Measurements from ENCODE around the gene CHCHD1.
"Not testable (repeated sequence)": the region's sequence is repeated elsewhere in the genome, so short reads cannot be mapped to it uniquely, and the experiment has no call there.

The CHCHD1 gene

DNA sequence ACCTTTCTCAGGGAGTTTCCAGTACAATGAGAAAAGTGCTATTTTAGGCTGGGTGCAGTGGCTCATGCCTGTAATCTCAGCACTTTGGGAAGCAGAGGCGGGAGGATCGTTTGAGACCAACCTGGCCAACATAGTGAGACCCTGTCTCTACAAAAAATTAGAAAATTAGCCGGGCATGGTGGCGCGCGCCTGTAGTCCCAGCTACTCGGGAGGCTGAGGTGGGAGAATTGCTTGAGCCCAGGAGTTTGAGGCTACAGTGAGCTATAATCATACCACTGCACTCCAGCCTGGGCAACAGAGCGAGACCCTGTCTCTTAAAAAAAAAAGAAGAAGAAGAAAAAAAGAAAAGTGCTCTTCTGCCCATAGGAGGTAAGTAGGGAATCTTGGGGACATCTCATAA, 14.2 kb downstream of the CHCHD1 start:
- not testable (repeated sequence) for DNase-seq

DNA sequence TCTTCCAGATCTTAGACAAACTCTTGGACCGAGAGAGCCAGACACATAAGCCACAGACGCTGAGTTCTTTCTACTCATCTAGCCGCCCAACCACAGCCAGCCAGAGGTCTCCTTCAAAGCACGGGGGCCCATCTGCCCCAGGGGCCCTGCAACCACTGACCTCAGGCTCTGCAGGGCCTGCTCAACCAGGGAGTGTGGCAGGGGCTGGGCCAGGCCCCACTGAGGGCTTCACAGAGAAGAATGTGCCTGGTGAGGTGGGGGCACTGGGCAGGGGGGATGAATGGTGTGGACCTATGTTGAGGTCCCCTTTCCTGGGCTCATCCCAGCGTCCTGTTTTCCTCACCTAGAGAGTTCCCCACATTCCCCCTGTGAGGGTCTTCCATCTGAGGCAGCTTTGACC, 14.9 kb downstream of the CHCHD1 start:
- no peak for DNase-seq

DNA sequence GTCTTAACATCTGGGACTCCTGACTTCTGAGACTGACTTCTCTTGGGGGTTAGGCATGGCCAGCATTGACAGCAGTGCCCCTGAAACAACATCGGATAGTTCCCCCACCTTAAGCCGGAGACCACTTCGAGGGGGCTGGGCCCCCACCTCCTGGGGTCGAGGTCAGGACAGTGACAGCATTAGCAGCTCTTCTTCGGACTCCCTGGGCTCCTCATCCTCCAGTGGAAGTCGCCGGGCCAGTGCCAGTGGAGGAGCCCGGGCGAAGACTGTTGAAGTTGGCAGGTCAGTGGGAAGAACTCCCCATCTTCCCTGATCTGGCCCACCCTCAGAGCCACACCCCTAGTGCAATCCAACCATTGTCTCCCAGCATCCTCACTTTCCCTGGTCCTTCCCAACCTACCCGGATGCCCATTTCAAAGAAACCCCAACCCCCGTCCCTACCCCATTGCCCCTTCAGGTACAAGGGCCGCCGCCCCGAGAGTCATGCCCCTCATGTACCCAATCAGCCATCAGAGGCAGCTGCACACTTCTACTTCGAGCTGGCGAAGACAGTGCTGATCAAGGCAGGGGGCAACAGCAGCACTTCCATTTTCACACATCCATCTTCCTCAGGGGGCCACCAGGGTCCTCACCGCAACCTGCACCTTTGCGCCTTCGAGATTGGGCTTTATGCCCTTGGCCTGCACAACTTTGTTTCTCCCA, 15.6 kb downstream of the CHCHD1 start:
- no peak for DNase-seq

DNA sequence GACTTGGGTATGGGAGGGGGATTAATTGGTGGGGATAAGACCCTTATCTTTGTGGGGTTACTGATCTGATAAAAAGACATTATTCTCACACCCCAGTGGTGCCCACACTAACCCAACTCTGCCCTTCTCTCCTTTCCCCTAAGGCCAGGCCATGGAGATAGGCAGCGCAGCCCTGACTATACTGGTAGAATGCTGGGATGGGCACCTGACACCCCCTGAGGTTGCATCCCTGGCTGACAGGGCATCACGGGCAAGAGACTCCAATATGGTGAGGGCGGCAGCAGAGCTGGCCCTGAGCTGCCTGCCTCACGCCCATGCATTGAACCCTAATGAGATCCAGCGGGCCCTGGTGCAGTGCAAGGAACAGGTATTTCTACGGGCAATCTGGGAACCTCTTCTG, 16.2 kb downstream of the CHCHD1 start:
- no peak for DNase-seq

DNA sequence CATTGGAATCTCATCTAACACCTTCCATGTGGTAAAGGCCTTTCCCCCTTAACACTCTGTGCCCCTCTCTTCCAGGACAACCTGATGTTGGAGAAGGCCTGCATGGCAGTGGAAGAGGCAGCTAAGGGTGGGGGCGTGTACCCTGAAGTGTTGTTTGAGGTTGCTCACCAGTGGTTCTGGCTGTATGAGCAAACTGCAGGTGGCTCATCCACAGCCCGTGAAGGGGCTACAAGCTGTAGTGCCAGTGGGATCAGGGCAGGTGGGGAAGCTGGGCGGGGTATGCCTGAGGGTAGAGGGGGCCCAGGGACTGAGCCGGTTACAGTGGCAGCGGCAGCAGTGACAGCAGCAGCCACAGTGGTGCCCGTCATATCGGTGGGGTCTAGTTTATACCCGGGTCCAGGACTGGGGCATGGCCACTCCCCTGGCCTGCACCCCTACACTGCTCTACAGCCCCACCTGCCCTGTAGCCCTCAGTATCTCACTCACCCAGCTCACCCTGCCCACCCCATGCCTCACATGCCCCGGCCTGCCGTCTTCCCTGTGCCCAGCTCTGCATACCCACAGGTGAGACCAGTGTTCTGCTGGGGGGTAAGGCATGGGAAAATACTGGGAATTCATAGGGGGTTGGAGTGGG, 17.2 kb downstream of the CHCHD1 start:
- DNase-seq: no peak

DNA sequence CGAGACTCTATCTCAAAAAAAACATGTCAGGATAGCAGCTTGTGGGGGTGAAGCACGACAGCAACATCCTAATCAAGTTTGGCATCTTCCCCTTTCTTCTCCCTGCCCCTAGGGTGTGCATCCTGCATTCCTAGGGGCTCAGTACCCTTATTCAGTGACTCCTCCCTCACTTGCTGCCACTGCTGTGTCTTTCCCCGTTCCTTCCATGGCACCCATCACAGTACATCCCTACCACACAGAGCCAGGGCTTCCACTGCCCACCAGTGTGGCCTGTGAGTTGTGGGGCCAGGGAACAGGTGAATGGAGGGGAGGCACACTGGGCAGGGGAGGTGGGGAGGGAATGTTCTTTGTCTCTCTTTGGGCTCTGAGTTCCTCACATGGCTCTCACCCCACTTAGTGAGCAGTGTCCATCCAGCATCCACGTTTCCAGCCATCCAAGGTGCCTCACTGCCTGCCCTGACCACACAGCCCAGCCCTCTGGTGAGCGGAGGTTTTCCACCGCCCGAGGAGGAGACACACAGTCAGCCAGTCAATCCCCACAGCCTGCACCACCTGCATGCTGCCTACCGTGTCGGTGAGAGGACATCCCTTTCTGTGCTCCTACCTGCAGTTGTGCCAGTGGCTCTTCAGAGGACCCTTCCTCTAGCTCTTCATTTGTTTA, 18.2 kb downstream of the CHCHD1 start:
- no peak for DNase-seq

DNA sequence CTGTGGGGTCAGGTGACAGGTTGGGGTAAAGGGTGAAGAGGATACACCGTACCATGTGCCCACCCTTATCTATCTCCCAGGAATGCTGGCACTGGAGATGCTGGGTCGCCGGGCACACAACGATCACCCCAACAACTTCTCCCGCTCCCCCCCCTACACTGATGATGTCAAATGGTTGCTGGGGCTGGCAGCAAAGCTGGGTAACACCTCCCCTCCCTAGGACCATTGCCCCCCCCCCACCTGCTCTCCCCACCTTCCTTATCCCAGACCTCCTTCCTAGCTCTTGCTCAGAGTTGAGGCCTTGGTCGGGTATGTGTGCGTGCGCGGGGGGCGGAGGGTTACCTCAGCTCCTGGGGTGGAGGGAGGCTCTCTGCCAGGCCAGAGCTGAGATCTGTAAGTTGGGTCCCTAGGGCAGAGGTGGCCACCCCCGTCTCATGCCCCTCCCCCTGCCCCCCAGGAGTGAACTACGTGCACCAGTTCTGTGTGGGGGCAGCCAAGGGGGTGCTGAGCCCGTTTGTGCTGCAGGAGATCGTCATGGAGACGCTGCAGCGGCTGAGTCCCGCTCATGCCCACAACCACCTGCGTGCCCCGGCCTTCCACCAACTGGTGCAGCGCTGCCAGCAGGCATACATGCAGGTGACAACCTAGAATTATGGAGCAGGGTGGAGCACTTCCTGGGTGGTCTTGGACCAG, 18.9 kb downstream of the CHCHD1 start:
- DNase-seq: no peak

DNA sequence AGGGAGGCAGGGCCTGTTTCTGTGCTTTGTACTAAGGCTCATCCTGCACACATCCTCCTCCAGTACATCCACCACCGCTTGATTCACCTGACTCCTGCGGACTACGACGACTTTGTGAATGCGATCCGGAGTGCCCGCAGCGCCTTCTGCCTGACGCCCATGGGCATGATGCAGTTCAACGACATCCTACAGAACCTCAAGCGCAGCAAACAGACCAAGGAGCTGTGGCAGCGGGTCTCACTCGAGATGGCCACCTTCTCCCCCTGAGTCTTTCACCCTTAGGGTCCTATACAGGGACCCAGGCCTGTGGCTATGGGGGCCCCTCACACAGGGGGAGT, 19.4 kb downstream of the CHCHD1 start:
- no peak for DNase-seq

DNA sequence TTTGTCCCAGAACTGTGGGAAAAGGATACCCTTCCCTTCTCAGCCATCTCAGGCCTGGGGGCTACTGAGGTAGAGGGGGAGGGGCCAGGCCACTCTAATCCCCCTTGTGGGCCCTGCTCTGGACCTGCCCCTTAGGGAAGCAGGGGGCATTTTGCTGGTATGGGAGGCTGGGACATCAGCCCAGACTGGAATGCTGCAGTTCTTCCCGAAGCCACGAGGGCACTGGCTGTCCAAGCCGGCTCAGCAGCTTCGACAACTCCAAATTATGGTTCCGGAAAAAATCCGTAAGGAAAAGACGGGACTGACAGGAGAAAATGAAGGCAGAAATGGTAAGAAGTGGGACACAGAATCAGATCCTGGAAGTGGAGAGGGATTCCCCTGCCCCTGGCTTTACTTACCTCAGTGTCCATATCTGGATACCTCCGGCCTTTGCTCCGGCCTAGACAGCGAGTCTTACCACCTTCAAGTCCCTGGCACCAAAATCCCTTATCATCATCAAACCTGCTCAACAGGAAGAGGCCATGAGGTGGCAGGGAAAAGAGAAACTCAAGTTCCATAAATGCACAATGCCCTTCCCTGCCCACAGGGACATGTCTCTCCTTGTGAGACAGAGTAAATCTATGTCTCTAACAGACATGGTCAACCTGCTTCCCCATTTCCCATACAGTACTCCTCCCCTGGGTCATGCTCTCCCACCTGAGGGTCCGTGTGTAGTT, 20.6 kb downstream of the CHCHD1 start:
- DNase-seq: no peak

DNA sequence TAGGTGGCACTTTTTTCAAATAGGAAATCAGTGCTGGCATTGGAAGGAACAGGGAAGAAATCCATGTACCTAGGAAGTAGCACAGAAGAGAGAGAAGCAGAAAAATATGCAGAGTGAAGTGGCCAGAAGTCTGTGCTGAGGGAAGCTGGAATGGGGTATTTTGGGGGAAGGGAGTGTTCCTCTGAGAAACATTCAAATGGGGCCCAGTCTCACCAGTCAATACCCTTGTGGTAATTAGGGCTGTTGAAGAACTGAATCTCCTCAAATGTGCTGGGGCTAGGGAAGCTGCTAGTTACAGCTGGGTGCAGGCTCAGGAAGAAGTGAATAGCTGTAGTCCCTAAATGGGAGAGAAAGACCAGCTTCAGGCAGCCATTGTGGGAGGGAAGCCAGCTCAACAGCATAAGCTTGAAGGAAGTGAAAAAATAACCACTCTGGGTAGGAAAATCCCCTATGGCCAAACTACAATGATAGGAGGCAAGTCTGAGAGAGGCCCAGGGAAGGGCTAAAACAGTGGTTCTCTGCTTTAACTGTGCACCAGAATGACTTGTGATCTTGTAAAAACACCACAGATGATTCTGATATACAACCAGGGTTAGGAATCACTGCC, 21.9 kb downstream of the CHCHD1 start:
- no peak for DNase-seq

DNA sequence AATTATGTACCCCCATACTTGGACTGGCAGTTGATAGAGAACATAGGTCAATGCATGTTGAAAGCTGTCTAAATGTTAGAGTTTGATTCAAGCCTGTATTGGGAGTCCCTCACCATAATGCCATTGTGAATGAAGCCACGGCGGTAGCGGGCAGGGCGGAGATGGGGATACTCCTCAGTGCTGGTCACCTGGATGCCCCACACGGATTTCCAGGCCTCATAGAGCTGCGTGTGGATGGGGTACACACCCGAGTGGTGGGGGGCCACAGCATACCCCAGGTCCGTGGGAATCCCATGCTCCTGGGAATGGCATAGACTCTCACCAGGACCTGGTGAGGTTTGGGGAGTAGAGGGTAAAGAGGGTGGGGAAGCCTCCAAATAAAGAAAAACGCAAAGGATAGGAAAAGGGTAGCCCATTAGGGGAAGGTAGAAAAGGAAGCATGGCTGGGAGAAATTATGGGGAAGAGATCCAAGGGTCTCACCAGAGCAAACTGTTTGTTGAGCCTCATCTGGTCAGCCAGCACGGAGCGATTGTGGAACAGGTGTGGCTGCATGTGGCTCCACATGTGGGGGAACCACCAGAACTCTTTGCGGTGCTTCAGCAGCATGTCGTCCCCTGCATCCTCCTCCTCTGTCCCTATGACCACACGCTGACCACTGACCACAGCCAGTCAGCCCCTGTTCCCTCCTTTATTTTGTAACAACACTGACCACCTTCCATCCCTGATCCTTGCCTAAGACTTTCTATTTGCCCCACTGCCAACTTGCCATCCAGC, 24.5 kb downstream of the CHCHD1 start:
- DNase-seq: no peak

DNA sequence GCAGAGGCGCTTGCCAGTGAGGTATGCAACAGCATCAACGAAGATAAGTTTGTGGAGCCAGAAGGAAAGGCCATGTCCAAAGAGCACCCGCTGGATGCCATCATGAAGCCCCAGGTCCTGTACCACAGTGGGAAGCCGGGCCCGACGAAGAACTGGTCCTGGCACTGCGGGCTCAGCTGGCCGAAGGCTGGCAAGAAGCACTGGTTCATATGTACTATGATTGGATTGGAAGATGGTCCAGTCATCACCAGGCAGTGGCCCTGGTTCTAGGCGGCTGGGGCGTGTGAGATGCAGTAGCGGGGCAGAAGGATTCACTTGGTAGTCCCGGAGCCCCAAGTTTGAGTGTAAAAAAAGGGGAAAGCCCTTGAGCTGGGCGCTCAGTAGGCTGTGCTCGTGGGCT, 25.6 kb downstream of the CHCHD1 start:
- no peak for DNase-seq

DNA sequence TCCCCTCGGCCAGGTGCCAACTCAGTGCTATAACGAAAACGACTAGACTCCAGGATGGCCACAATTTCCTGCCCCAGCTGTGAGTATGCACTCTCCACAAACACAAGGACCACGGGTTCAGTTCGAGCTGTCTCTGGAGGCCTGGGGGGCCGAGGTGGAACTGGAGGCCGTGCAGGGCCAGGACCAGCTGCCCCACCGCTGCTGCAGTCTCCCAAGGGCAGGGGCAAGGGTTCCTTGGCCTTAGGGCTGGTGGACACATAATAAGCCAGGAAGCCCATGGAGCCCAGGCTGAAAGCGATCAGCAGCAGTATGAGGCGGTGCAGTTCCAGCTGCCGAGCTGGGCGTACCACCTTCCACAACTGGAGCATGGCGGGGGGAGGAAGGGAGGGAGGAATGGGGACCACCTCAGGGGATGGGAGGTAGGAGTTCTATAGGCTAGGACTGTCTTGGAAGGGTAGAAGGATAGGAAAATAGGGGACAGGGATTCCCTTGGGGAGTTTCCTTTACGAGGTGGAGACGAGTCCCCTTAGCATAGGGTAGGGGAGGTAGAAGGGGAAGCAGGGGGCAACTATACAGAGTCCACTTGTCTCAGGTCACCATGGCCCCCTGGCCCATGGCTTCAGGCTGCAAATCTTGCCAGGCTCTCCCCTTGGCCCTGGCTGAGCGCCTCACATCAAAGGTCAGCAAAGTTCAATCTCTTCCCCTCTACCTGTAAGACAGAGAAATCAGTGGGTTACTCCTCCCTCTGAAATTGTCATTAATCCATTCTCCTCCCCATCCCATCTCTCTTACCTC, 26.4 kb downstream of the CHCHD1 start:
- DNase-seq: no peak

DNA sequence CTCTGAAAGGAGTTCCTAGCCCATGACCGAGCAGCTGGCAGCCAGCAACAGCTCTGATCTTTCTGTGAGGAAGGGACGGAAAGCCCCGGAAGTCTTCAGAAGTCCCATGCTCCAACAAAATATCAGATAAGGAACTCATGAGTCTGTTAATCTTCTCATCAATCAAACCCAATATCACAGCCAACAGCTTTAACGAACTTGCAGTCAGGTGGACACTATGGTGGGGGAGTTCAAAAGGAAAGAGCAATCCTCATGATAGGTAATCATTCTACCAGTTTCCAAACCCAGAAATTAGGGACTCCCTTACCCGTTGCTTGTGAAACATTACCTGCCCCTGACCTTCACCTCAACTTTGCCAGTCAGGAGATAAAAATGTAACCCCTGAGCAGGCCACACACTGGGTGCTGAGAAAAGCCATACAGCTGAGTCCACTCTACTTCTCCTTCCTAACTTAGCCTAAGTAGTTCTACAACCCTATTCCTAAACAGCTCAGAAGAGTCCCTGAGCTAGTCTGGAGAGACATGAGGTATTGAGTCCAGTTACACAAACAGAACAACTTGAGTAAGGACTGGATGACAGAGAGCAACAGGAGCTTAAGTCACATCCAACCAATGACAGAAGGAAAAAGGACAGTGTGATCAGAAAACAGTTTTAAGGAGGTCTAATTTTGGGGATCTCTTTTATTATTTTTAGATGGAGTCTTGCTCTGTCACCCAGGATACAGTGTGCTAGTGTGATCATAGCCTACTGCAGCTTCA, 27.4 kb downstream of the CHCHD1 start:
- no peak for DNase-seq

DNA sequence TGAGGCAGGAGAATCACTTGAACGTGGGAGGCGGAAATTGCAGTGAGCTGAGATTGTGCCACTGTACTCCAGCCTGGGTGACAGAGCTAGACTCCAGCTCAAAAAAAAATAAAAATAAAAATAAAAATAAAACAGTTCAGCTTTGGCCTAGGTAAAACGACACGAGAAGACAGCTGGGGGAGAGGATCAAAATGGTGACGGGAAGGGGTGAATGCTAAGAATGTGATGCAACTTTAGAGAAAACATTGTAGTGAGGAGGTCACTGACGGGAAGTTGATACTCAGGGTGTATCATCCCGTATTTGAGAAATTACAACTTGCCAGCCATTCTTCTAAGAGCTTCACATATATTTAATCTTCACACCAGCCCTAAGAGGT, 28.5 kb downstream of the CHCHD1 start:
- peak; percentile 39 to 41 for DNase-seq

DNA sequence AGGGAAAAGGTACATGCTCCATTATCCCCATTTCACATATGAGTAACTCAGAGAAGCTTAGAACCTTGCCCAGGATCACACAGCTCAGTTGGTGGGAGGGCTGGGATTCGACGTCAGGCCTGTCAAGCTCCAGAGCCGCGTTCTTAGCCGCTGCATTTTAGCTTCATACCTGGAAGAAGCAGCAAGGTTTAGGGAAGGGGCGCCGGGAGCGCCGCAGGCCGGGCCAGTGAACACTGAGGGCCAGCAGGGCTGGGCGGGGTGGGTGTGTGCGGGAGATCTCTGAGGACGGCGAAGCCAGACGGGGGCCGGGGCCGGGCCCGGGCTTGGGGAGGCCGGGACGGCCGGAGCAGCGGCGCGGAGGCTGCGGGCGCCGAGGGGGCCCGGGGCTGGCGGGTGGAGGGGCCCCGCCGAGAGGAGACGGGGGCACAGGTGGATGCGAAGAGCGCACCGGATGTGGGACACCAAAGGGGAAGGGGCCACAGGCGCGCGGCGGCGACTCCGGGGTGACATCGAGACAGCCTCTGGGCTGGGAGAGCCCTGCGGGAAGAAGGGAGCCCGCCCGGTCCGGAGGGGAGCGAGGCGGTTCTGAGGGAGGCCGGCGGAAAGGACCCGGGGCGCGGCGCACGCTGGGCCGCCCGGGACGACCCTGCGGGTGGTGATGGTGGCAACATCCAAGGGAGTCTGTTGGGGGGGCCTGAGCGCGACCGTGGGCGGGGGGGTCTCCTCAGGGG, 29.1 kb downstream of the CHCHD1 start:
- DNase-seq: no peak

DNA sequence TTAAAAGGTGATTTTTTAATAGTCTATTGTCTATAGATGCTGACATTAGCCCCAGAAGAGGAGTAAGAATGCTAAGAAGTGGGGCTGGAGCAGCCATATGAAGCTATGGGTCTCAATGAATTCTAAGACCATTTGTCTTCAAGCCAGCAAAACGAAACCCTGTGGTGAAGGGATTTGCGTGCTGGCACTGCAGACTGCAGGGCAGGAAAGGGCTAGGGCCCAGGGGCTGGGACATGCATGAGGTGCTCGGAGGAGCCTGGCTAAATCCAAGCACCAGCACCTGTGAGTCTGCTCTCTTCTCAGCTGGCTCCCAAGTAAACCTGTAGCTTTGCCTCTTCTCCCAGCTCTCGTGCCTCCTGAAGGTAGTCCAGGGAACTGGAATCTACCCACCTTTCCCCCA, 30.8 kb downstream of the CHCHD1 start:
- DNase-seq: no peak

DNA sequence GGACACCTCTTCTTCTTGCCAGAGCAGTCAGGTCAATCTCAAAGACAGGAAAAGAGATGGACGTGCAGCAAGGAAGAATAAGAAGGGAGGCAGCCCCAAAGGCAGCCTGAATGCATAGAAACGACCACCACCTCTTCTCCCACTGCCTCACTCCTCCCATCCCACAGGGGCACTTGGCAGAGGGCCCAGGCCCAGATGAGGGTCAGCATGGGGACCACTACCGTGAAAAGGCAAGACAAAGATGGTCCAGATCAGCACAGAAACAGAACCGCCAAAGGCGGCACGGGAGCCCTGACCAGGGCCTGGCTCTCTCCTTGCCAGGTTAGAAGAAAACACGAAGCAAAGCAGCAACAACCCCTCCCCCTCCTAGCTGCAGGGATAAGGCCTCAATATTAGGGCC, 31.5 kb downstream of the CHCHD1 start:
- DNase-seq: no peak

DNA sequence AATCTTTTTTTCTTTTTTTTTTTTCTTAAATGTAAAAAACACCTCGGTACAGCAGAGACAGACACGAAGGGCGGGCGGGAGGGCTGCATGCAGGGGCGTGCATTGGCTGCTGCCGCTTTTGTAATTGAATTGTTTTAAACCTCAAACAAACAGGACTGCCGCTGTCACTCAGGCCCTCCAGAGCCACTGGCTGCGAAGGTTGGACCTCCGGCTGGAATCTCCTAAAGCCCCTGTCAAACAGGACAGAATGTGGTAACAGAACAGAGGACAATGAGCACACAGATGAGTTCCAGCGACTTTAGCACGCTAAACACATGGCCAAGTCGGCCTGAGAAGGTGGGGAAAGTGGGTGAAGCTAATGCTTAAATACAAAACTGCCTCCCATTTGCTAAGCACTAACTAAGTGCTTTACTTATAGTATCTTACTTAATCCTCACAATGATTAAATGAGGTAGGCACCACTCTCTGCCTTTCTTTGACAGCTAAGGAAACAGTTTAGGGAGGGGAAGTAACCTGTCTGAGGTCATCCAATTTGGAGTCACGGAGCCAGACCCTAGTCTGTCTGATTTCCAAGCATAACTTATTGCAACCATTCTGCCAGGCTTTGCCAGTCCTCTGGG, 32.5 kb downstream of the CHCHD1 start:
- no peak for DNase-seq
